IPS-18a (cell line): ENCODE results near the gene FIBCD1.

Experiments used
- H3K27ac ChIP-seq: one replicate; pipeline ENCODE4 v1.5.1; 2013; ENCODE audit warnings: low read length
- H3K27me3 ChIP-seq: one replicate; pipeline ENCODE4 v1.6.1; 2013; ENCODE audit warnings: mild to moderate bottlenecking, low read length; ENCODE audit not compliant: control insufficient read depth, insufficient read depth
- H3K36me3 ChIP-seq: one replicate; pipeline ENCODE4 v1.6.1; 2013; ENCODE audit warnings: low read depth, low read length; ENCODE audit not compliant: control insufficient read depth
- H3K4me1 ChIP-seq: one replicate; pipeline ENCODE4 v1.6.1; 2013; ENCODE audit warnings: low read depth, low read length; ENCODE audit not compliant: control insufficient read depth
- H3K4me3 ChIP-seq: one replicate; pipeline ENCODE4 v1.5.1; 2013; ENCODE audit warnings: low read length
- H3K9ac ChIP-seq: one replicate; pipeline ENCODE4 v1.6.1; 2013; ENCODE audit warnings: mild to moderate bottlenecking, low read length, moderate library complexity
- H3K9me3 ChIP-seq: one replicate; pipeline ENCODE4 v1.6.1; 2013; ENCODE audit warnings: low read depth, low read length; ENCODE audit not compliant: control insufficient read depth

The FIBCD1 gene

DNA sequence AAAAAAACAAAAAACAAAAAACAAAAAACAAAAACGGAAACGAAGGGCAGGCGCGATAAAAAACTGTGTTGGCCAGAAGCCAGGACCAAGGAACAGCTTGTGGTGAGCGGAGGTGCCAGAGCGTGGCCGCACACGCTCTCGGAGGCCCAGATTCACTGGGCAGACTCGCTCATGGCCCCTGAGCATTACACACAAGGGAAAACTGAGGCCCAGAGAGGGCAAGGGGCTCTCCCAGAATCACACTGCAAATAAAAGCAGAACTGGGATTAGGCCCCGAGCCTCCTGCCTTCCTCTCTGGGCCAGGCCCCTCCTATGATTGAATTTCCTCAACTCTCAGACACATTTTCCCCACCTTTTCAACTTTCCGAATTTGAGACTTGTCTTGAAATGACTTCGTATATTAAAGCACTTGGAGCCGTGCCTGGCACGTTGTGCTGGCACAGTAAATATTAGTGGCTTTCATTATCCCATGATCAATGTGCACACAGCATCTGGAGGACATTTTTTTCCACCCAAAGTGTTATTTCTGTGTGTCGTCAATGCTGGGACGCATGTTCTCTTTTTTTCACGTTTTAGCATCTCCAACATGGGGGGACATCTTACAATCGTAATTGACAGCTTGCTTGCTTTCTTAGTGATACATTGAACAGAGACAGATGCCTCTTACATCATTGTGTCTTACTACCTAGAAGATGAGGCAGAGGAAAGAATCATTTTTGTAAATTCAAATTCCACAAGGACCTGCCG is 7.4 kb downstream of the FIBCD1 start:
- Histone ChIP-seq H3K4me1 (peaks cover 18% of the 10 kb centered on the region), H3K9me3 (no peaks in the 10 kb centered on the region), H3K36me3 (no peaks in the 10 kb centered on the region), H3K4me3 (no peak overlapping the region), H3K9ac (no peak overlapping the region), H3K27me3 (no peaks in the 10 kb centered on the region), H3K27ac (no peak overlapping the region)

DNA sequence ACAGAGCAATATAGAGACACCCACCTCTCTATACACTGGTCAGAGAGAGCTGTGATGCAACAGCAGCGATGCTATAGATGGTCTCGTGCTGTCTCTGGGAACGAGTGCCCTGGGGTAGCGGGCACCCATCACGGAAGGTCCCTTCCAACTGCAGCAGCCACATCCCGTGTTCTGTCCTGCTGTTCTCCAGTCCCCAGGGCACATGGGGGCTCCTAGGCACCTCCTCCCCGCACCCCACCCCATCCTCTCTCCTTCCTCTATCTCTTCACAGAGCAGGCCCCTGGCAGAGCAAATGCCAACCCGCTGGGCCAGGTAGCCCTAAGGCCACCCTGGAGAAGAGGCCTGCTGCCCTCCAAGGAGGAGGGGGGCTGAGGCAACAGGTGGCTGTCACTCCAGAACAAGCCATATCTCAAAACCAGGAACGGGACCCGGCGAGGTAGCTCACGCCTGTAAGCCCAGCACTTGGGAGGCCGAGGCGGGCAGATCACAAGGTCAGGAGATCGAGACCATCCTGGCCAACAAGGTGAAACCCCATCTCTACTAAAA is 8.2 kb downstream of the FIBCD1 start:
- H3K36me3 ChIP-seq = no peaks in the 10 kb centered on the region
- H3K9me3 ChIP-seq = no peaks in the 10 kb centered on the region
- H3K27me3 ChIP-seq = no peaks in the 10 kb centered on the region
- no peak overlapping the region for H3K4me3 ChIP-seq
- no peak overlapping the region for H3K27ac ChIP-seq
- H3K4me1 ChIP-seq = peaks cover 10% of the 10 kb centered on the region
- no peak overlapping the region for H3K9ac ChIP-seq

DNA sequence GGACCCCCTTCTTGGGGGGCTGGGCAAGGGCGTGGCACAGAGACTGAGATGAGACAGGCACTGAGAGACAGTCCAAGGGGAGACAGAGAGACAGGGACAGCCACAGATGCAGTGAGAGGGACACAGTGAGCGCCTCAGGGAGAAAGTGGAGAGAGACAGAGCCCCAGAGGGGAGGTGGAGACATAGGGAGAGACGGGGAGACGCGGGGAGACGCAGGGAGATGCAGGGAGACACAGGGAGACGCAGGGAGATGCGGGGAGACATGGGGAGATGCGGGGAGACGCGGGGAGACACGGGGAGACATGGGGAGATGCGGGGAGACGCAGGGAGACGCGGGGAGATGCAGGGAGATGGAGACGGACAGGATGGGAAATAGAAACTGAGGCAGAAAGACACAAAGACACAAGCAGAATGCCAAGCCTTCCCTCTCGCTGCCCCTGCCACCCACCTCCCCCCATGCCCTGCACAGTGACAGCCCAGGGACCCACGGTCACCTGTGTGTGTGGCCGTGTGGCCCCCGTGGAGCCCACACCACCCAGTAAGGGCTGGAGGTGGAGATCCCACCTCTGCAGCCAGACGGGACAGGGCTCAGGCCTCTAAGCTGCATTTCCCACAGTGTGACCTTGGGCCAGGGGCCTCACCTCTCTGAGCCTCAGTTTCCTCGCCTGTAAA is 8.8 kb downstream of the FIBCD1 start:
- peaks cover 9% of the 10 kb centered on the region for H3K4me1 ChIP-seq
- H3K27me3 ChIP-seq = no peaks in the 10 kb centered on the region

DNA sequence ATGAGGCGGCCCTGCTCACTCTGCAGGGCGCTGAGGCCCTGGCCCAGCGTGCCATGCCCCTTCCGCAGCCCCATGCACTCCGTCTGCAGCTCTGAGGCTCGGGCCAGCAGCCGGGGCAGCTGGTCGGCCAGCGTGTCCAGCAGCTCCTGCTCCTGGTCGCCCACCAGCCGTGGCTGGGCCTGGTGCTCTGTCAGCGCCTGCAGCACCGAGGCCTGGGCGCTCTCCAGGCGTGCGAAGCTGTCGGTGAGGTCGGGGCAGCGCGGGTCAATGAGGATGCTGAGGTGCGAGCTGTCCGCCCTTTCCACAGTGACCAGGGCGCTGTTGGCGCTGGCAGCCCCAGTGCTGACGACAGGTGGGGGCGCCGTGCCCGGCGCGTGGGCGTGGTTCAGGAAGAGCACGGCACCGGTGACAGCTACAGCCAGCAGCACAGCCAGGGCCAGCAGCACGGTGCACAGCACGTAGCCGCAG is 9.4 kb downstream of the FIBCD1 start:
- Histone ChIP-seq H3K36me3 (no peaks in the 10 kb centered on the region), H3K4me1 (peaks cover 9% of the 10 kb centered on the region), H3K27ac (no peak overlapping the region), H3K9ac (no peak overlapping the region), H3K4me3 (no peak overlapping the region), H3K9me3 (no peaks in the 10 kb centered on the region), H3K27me3 (no peaks in the 10 kb centered on the region)

More for the DNA sequence above, 8.8 kb downstream of the FIBCD1 start:
- no peaks in the 10 kb centered on the region for H3K36me3 ChIP-seq
- no peak overlapping the region for H3K27ac ChIP-seq
- no peak overlapping the region for H3K9ac ChIP-seq
- H3K9me3 ChIP-seq = no peaks in the 10 kb centered on the region
- H3K4me3 ChIP-seq = no peak overlapping the region

DNA sequence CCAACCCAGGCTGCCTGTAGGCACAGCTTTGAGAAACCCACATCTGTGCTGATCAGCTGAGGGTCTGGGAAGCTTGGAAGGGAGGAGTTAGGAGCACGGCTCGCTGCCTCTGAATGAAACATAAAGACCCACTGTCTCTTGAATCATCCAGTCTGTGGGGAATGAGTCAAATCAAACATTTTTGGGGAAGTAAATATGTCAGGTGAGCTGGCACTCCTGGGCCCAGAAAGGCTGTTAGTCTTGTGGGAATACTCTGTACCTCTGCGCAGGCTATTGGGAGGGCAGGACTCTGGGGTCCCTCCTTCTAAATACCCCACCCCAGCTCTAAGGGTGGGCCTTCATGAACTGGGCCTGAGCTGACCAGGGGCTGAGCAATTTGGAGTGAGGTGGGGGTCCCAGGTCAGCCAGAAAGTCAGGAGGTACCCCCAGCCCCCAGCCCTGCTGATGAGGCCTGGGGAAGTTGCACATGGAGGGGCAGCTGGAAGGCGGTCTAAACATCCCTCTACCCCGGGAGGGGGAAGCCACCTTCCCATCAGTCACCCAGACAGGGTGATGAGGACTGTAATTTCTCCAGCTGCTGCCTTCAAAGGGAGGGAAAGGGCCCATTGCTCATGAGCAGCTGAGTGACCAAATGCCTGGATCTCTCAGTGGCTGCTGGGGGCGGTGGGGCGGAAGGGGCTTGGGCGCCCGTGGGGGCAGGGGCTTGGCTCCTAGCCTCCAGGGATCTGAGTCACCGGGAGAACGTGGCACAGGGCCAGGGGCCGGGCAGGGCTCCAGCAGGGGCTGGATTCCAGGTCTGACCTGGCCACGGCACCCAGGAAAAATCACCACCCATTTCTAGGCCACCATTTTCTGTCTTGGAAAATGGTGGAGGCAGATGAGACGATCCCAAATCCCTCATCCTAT is 10.8 kb downstream of the FIBCD1 start:
- H3K9ac ChIP-seq = no peak overlapping the region
- H3K4me1 ChIP-seq = peaks cover 4% of the 10 kb centered on the region
- H3K27ac ChIP-seq = no peak overlapping the region
- H3K4me3 ChIP-seq = no peak overlapping the region
- H3K27me3 ChIP-seq = no peaks in the 10 kb centered on the region
- no peaks in the 10 kb centered on the region for H3K9me3 ChIP-seq
- no peaks in the 10 kb centered on the region for H3K36me3 ChIP-seq

DNA sequence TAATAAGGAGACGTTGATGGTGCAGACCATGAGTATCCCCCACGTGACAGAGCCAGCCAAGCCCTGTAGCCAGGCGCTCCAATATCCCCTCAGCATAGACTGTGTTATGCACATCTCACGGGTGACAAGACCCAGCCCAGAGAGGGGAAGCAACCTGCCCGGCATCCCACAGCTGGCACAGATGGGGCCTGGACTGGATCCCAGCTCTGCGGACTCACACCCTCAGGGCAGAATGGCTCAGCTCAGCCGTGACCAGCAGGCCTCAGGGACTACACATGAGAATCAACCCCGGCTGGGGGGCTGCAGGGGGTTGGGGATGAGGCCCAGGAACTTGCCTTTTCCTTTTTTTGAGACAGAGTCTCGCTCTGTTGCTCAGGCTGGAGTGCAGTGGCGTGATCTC is 11.7 kb downstream of the FIBCD1 start:
- H3K4me3 ChIP-seq = no peak overlapping the region
- H3K4me1 ChIP-seq = peaks cover under 1% of the 10 kb centered on the region
- H3K27me3 ChIP-seq = no peaks in the 10 kb centered on the region
- H3K9me3 ChIP-seq = no peaks in the 10 kb centered on the region
- no peak overlapping the region for H3K27ac ChIP-seq
- no peak overlapping the region for H3K9ac ChIP-seq
- no peaks in the 10 kb centered on the region for H3K36me3 ChIP-seq

DNA sequence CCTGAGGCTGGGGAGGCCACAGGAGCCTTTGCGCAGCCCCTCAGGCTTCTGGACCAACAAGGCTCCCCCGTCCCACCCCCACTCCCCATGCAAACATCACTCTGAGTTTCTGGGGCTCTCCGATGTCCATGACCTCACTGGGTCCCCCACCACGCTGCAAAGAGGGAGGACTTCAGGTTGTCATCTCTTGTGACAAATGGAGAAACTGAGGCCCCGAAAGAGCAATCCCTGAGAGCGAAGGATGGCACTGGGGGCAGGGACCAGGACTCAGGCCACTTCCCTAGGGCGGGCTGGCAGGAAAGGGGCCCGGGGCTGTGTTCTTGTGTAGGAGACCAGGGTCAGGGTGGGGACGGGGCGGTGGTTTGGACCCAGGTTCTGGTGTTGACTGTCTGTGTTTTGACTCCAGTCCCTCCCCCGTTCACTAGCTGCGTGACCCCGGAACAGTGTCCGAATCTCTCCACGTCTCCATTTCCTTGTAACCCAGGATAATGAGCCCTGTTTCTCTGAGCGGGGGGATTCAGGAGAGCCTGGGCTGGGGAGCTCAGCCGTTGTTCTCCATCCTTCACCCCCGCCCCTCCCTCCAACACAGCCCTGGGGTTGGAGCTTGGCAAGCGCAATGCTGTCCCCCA is 13.9 kb downstream of the FIBCD1 start:
- Histone ChIP-seq H3K9me3 (no peaks in the 10 kb centered on the region), H3K4me3 (no peak overlapping the region), H3K27ac (no peak overlapping the region), H3K27me3 (no peaks in the 10 kb centered on the region), H3K9ac (no peak overlapping the region), H3K36me3 (no peaks in the 10 kb centered on the region), H3K4me1 (no peaks in the 10 kb centered on the region)

DNA sequence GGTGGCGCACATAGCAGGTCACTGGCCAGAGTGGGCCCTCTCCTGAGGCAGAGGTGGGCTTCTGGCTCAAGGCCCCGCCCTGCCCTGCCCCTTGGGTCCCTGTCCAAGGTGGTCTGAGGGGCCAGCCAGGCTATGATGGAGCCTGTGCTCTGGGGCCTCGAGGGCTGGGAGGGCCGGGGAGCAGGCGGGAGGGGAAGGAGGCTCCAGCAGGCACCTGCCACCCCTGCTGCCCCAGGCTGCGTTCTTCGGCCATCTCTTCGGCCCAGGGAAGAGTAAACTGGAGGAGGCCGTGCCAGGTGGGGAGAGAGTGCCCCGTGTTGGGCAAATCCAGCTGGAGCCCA is 14.6 kb downstream of the FIBCD1 start:
- Histone ChIP-seq H3K9ac (no peak overlapping the region), H3K4me1 (no peaks in the 10 kb centered on the region), H3K27ac (no peak overlapping the region), H3K4me3 (no peak overlapping the region), H3K27me3 (no peaks in the 10 kb centered on the region), H3K9me3 (no peaks in the 10 kb centered on the region), H3K36me3 (no peaks in the 10 kb centered on the region)

DNA sequence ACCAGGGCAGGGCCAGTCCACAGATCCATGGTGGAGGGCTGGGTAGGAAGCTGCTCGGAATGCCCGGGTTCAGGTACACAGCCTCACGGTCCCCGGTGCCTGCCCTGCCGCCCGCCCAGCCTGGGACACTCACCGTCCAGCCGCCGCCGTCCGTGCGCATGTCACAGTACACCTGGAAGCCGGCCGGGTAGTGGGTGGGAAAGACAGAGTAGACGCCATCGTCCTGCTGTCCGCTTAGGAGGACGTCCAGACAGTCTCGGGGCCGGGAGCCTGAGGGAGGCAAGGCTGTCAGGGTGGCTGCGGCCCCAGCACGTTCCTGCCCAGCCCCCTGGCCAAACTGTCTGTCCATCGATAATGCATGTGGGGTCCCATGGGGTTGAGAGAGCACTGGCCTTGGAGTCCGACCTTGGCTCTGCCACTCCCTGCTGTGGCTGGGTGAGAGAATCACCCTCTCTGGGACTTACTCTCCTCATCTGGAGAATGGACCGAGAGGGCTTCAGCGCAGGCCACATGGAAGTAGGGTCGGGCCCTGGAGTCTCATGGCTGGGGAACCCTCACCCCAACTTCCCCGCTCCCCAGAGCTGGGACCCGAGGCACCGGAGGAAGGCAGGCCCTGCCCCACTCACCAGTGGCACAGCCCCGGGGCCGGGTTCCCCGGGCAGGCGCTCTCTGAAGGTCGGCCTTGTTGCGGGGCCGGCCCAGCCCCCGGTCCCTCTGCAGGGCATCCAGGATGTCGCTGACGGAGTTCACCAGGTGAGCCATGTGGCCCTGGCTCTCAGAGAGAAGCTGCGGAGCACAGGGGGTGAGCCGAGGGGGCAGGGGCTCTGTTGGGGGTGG is 15.2 kb downstream of the FIBCD1 start:
- Histone ChIP-seq H3K9me3 (no peaks in the 10 kb centered on the region), H3K36me3 (no peaks in the 10 kb centered on the region)

DNA sequence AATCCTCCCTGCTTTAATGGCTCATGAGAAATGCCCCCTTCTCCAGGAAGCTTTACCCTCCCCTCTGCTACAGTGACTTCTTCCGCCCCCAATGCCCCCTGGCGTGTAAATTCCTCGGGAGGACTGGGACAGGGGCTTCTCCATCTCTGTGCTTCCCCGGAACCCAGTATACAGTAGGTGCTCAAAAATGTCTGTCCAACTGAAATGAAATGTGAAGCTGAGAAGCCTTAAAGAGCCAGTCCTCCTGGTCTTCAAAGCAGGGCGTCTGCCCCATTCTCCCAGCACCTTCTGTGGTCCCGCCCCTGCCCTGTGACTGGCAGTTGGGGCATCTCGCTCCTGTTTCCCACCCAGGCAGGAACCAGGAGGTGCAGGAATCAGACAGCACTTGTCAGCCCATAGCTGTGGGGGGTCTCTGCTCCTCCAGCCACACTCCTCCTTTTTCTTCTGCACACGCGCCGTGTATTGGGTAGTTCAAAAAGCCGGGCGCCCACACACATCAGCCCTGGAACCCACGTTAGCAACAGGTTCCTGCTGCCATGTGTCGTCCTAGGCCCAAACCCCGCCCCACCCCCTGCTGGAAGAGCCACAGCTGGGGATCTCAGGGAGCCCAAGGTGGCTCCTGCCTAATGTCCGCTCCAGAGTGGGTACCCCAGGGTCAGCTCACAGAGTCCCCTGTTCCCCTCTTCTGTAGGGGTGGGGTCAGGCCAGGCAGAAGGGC is 16.0 kb downstream of the FIBCD1 start:
- H3K4me3 ChIP-seq = no peak overlapping the region
- no peak overlapping the region for H3K9ac ChIP-seq
- H3K36me3 ChIP-seq = no peaks in the 10 kb centered on the region
- no peaks in the 10 kb centered on the region for H3K4me1 ChIP-seq
- H3K27me3 ChIP-seq = no peaks in the 10 kb centered on the region
- H3K9me3 ChIP-seq = no peaks in the 10 kb centered on the region
- H3K27ac ChIP-seq = no peak overlapping the region

More for the DNA sequence above, 15.2 kb downstream of the FIBCD1 start:
- Histone ChIP-seq H3K27me3 (no peaks in the 10 kb centered on the region), H3K4me3 (no peak overlapping the region), H3K27ac (no peak overlapping the region), H3K9ac (no peak overlapping the region), H3K4me1 (no peaks in the 10 kb centered on the region)
